Loucy (cell line): ENCODE data around the gene IRAK1BP1.

Experiments used
- EZH2phosphoT487 ChIP-seq: fragments of 200-600 bp; IDR thresholded peaks from 2 replicates; pipeline ENCODE4 v1.6.1; 2018; ENCODE audit warnings: antibody characterized with exemption, mild to moderate bottlenecking, moderate library complexity, borderline replicate concordance
- TF ChIP-seq, protein P1 (sequence below): fragments of 200-600 bp; sonication (generic); conservative IDR thresholded peaks from 2 replicates; pipeline ENCODE4 v1.5.1; 2014; ENCODE audit warnings: mild to moderate bottlenecking, antibody characterized with exemption, low read length

DNA sequence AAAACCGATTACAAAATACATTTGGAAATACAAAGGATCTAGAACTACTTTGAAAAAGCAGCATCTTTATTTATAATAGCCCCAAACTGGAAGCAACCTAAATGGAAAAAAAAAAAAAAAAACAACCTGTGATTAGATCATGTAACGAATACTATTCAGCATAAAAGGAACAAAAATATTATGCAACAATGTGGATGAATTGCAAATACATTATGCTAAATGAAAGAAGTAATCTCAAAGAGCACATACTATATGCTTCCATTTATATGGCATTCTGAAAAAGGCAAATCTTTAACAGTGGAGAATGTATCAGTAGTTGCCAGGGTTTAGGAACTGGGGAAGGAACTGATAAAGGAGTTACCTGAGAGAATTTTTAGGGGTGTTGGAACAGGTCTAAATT is 28.9 kb downstream of the IRAK1BP1 start:
- TF ChIP-seq, protein P1, sequence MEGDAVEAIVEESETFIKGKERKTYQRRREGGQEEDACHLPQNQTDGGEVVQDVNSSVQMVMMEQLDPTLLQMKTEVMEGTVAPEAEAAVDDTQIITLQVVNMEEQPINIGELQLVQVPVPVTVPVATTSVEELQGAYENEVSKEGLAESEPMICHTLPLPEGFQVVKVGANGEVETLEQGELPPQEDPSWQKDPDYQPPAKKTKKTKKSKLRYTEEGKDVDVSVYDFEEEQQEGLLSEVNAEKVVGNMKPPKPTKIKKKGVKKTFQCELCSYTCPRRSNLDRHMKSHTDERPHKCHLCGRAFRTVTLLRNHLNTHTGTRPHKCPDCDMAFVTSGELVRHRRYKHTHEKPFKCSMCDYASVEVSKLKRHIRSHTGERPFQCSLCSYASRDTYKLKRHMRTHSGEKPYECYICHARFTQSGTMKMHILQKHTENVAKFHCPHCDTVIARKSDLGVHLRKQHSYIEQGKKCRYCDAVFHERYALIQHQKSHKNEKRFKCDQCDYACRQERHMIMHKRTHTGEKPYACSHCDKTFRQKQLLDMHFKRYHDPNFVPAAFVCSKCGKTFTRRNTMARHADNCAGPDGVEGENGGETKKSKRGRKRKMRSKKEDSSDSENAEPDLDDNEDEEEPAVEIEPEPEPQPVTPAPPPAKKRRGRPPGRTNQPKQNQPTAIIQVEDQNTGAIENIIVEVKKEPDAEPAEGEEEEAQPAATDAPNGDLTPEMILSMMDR: no peak
- no peak for TF ChIP-seq EZH2phosphoT487
